HepG2 (cell line): ENCODE measurements around the gene BIK. TPM values are rescaled to one million over a fixed set of nuclear protein-coding genes. Genes with fewer than 3 reads are reported as not detected.

ENCODE experiments used
- CHD4 ChIP-seq: fragments of 200-600 bp; sonication (generic); IDR thresholded peaks from 2 replicates; pipeline ENCODE4 v1.7.0; 2017; ENCODE audit warnings: mild to moderate bottlenecking, low read length, borderline replicate concordance
- CREB1 ChIP-seq, 2 experiments: fragments of 450-650 bp in 1 of 2; IDR thresholded peaks; 2 replicates each; pipeline ENCODE4 v1.6.1; 2016 to 2017; ENCODE audit warnings: control low read depth in 1 of 2, mild to moderate bottlenecking in 1 of 2, missing compliant biosample characterization in 1 of 2, missing genetic modification characterization in 1 of 2
- ELF1 ChIP-seq: sonication (generic); formaldehyde crosslinking; IDR thresholded peaks from 2 replicates; pipeline ENCODE4 v1.4.0; 2020; ENCODE audit warnings: missing genetic modification reagents
- ETV5 ChIP-seq: IDR thresholded peaks from 2 replicates; pipeline ENCODE4 v1.6.1; 2018; ENCODE audit warnings: missing biosample characterization, missing genetic modification reagents, inconsistent platforms, borderline replicate concordance
- GATAD2A ChIP-seq: IDR thresholded peaks from 2 replicates; pipeline ENCODE4 v1.6.1; 2016
- MAFG ChIP-seq: sonication (generic); formaldehyde crosslinking; IDR thresholded peaks from 2 replicates; pipeline ENCODE4 v1.5.1; 2020; ENCODE audit warnings: mild to moderate bottlenecking, missing genetic modification reagents
- MXI1 ChIP-seq: IDR thresholded peaks from 3 replicates; pipeline ENCODE4 v1.6.1; 2012; ENCODE audit warnings: low read depth, low read length, inconsistent platforms, borderline replicate concordance
- NAIF1 ChIP-seq: sonication (generic); formaldehyde crosslinking; IDR thresholded peaks from 2 replicates; pipeline ENCODE4 v1.5.0; 2020; ENCODE audit warnings: mild to moderate bottlenecking, missing genetic modification reagents, borderline replicate concordance
- NFYC ChIP-seq: IDR thresholded peaks from 2 replicates; pipeline ENCODE4 v1.6.1; 2016; ENCODE audit warnings: missing genetic modification reagents, missing compliant biosample characterization
- PLRG1 ChIP-seq: fragments of 450-650 bp; conservative IDR thresholded peaks from 2 replicates; pipeline ENCODE4 v1.6.1; 2016
- PRMT3 ChIP-seq: sonication (generic); formaldehyde crosslinking; IDR thresholded peaks from 2 replicates; pipeline ENCODE4 v1.8.1; 2022; ENCODE audit warnings: low read depth, mild to moderate bottlenecking, moderate library complexity, missing genetic modification reagents, borderline replicate concordance
- RXRB ChIP-seq: IDR thresholded peaks from 2 replicates; pipeline ENCODE4 v1.6.1; 2016; ENCODE audit warnings: borderline replicate concordance, missing genetic modification reagents, missing compliant biosample characterization
- SALL1 ChIP-seq: sonication (generic); formaldehyde crosslinking; IDR thresholded peaks from 2 replicates; pipeline ENCODE4 v1.8.0; 2022; ENCODE audit warnings: mild to moderate bottlenecking, missing genetic modification reagents
- SMC3 ChIP-seq: IDR thresholded peaks from 2 replicates; pipeline ENCODE4 v1.6.1; 2011; ENCODE audit warnings: low read length, improper control_type of control experiment
- SOX5 ChIP-seq: IDR thresholded peaks from 2 replicates; pipeline ENCODE4 v1.6.1; 2016; ENCODE audit warnings: borderline replicate concordance
- TFAP4 ChIP-seq: sonication (generic); IDR thresholded peaks from 2 replicates; pipeline ENCODE4 v1.6.1; 2016; ENCODE audit warnings: low read depth, borderline replicate concordance
- THAP8 ChIP-seq: sonication (generic); formaldehyde crosslinking; IDR thresholded peaks from 2 replicates; pipeline ENCODE4 v1.5.1; 2020; ENCODE audit warnings: missing genetic modification reagents, mild to moderate bottlenecking, borderline replicate concordance
- TRIM24 ChIP-seq: sonication (generic); formaldehyde crosslinking; IDR thresholded peaks from 2 replicates; pipeline ENCODE4 v1.8.0; 2022; ENCODE audit warnings: mild to moderate bottlenecking, missing genetic modification reagents
- XBP1 ChIP-seq: sonication (generic); formaldehyde crosslinking; IDR thresholded peaks from 2 replicates; pipeline ENCODE4 v1.5.0; 2020; ENCODE audit warnings: missing genetic modification reagents
- ZBTB2 ChIP-seq: sonication (generic); formaldehyde crosslinking; IDR thresholded peaks from 2 replicates; pipeline ENCODE4 v1.8.0; 2022; ENCODE audit warnings: low read depth, missing genetic modification reagents
- ZC3H13 ChIP-seq: sonication (generic); formaldehyde crosslinking; IDR thresholded peaks from 2 replicates; pipeline ENCODE4 v1.8.1; 2023; ENCODE audit warnings: mild to moderate bottlenecking, missing genetic modification reagents, moderate library complexity
- ZKSCAN5 ChIP-seq: sonication (generic); formaldehyde crosslinking; IDR thresholded peaks from 2 replicates; pipeline ENCODE4 v1.5.1; 2020; ENCODE audit warnings: mild to moderate bottlenecking, missing genetic modification reagents
- ZMYM3 ChIP-seq: sonication (generic); formaldehyde crosslinking; IDR thresholded peaks from 2 replicates; pipeline ENCODE4 v1.5.1; 2020; ENCODE audit warnings: mild to moderate bottlenecking, missing genetic modification reagents
- ZNF432 ChIP-seq: sonication (generic); formaldehyde crosslinking; IDR thresholded peaks from 2 replicates; pipeline ENCODE4 v1.5.0; 2020; ENCODE audit warnings: missing genetic modification reagents, mild to moderate bottlenecking, borderline replicate concordance
- ZNF580 ChIP-seq: IDR thresholded peaks from 2 replicates; pipeline ENCODE4 v1.6.1; 2016; ENCODE audit warnings: low read depth, borderline replicate concordance
- ZNF614 ChIP-seq: IDR thresholded peaks from 2 replicates; pipeline ENCODE4 v1.6.1; 2018; ENCODE audit warnings: missing biosample characterization, missing genetic modification reagents, inconsistent platforms, borderline replicate concordance
- ZNF629 ChIP-seq: sonication (generic); formaldehyde crosslinking; conservative IDR thresholded peaks from 2 replicates; pipeline ENCODE4 v1.5.0; 2020; ENCODE audit warnings: missing genetic modification reagents
- ZSCAN22 ChIP-seq: sonication (generic); formaldehyde crosslinking; IDR thresholded peaks from 2 replicates; pipeline ENCODE4 v1.4.0; 2020; ENCODE audit warnings: mild to moderate bottlenecking, missing genetic modification reagents
- polyA plus RNA-seq, 8 experiments: library from polyadenylated mRNA; depleted of rRNA in 3 of 8; stranded (reverse) in 7 of 8; unstranded in 1 of 8; fragments of >200 nt; fragmentation: Illumina TruSeq in 4 of 8; extraction: Trizol in 4 of 8; gene quantifications; 2 replicates each; pipeline versions ENCODE4 v1.2.1 to v1.2.3, GENCODE V29; 2011 to 2016; ENCODE audit warnings: low read depth in 4 of 8, missing spikeins in 1 of 8, mixed read lengths in 1 of 8; ENCODE audit not compliant: insufficient read depth in 1 of 8
- total RNA-seq, 5 experiments: library from RNA; depleted of rRNA; stranded (reverse); fragments of >200 nt; fragmentation: Illumina TruSeq; extraction: Trizol; gene quantifications; 2 replicates each; pipeline ENCODE4 v1.2.3, GENCODE V29; 2016; ENCODE audit warnings: low read depth in 1 of 5

BIK gene
- total and polyA plus RNA-seq, 2 of the 13 experiments (the other 11 are each of a cell fraction or from before 2014, with no cell fraction given) = 0.54 to 0.80 TPM

- TF ChIP-seq ELF1 (CRISPR knock-in tag) = peak; percentile 41; the same call in 1 of the 2 replicates
- 0 out of 2 replicates have a peak, but pooled peaks have one; percentile 11 for TF ChIP-seq TFAP4
- no peak for TF ChIP-seq ZC3H13 (CRISPR knock-in tag)
- TF ChIP-seq ZSCAN22 = no peak
- TF ChIP-seq MXI1 = peak; percentile 22; the same call in 1 of the 3 replicates
- peak; percentile 50; the same call in 1 of the 2 replicates for TF ChIP-seq SALL1 (CRISPR knock-in tag)
- TF ChIP-seq PRMT3 (CRISPR knock-in tag) = no peak
- no peak for TF ChIP-seq ZNF629 (CRISPR knock-in tag)
- TF ChIP-seq CREB1 (IDR thresholded peaks at IDR 0.05) = 0 out of 2 replicates have a peak, but pooled peaks have one; percentile 29
- TF ChIP-seq CREB1 (CRISPR knock-in tag; IDR thresholded peaks at IDR 0.05) = peak; percentile 49
- TF ChIP-seq ZMYM3 (CRISPR knock-in tag) = peak; percentile 78
- TF ChIP-seq SMC3 = peak; percentile 69; the same call in 1 of the 2 replicates
- no peak for TF ChIP-seq MAFG (CRISPR knock-in tag)
- TF ChIP-seq ZBTB2 = no peak
- TF ChIP-seq THAP8 (CRISPR knock-in tag) = no peak
- no peak for TF ChIP-seq NAIF1 (CRISPR knock-in tag)
- no peak for TF ChIP-seq TRIM24 (CRISPR knock-in tag)
- no peak for TF ChIP-seq ZNF432 (CRISPR knock-in tag)
- no peak for TF ChIP-seq CHD4
- peak; percentile 16; the same call in 1 of the 2 replicates for TF ChIP-seq RXRB
- TF ChIP-seq PLRG1 = no peak
- TF ChIP-seq ZKSCAN5 = peak; percentile 73; the same call in 1 of the 2 replicates
- peak; percentile 67; the same call in 1 of the 2 replicates for TF ChIP-seq ZNF580
- peak; percentile 62 for TF ChIP-seq GATAD2A (CRISPR knock-in tag)
- TF ChIP-seq NFYC (CRISPR knock-in tag) = peak; percentile 21; the same call in 1 of the 2 replicates
- peak; percentile 45; the same call in 1 of the 2 replicates for TF ChIP-seq ZNF614 (CRISPR knock-in tag)
- 0 out of 2 replicates have a peak, but pooled peaks have one; percentile 20 for TF ChIP-seq SOX5 (CRISPR knock-in tag)
- no peak for TF ChIP-seq ETV5
- TF ChIP-seq XBP1 (CRISPR knock-in tag) = no peak
Observed at GRCh38 chr22:43090130-43090789, 20.3 kb upstream of the BIK start (continued).
